Astrocyte (in vitro differentiated cells and primary cell): ENCODE results near the gene TMEM17.

Source experiments
- EZH2 ChIP-seq: IDR thresholded peaks from 2 replicates; pipeline ENCODE4 v1.6.1; 2012; ENCODE audit warnings: mild to moderate bottlenecking, low read length, inconsistent platforms; ENCODE audit not compliant: insufficient read depth
- TF ChIP-seq, protein P1 (sequence below): IDR thresholded peaks from 2 replicates; pipeline ENCODE4 v1.5.1; 2011; ENCODE audit warnings: low read depth, mild to moderate bottlenecking, inconsistent platforms, low read length, moderate library complexity; ENCODE audit not compliant: insufficient read depth

DNA sequence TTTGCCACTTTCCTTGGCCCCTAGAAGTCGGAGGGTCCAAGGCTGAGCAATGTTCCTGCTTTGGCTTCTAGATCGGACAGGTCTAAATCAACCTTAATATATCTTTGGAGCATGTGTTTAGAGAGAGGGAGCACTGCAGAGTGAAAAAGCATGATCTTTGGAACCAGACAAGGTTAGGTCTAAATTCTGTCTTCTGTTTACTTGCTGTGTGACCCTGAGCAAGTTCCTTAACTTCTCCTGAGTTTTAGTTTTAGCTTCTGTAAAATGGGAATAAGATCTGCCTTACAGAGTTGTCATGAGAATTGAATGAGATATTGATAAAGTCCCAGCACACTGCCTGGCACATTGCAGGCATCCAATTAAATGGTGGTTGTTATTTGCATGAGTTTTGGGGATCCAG, 13.9 kb downstream of the TMEM17 start:
- TF ChIP-seq, protein P1, sequence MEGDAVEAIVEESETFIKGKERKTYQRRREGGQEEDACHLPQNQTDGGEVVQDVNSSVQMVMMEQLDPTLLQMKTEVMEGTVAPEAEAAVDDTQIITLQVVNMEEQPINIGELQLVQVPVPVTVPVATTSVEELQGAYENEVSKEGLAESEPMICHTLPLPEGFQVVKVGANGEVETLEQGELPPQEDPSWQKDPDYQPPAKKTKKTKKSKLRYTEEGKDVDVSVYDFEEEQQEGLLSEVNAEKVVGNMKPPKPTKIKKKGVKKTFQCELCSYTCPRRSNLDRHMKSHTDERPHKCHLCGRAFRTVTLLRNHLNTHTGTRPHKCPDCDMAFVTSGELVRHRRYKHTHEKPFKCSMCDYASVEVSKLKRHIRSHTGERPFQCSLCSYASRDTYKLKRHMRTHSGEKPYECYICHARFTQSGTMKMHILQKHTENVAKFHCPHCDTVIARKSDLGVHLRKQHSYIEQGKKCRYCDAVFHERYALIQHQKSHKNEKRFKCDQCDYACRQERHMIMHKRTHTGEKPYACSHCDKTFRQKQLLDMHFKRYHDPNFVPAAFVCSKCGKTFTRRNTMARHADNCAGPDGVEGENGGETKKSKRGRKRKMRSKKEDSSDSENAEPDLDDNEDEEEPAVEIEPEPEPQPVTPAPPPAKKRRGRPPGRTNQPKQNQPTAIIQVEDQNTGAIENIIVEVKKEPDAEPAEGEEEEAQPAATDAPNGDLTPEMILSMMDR: no peak
- TF ChIP-seq EZH2: no peak
